GM21515 (cell line): ENCODE data around the gene SLC35F2.
A peak's percentile ranks its signal among the peaks of the same experiment; 100 is the strongest.

Experiments used
- ATAC-seq: cut with Tn5 transposase; IDR thresholded peaks from one replicate; pipeline ENCODE4 v1.9.1; 2021; ENCODE audit not compliant: unreplicated experiment

Gene SLC35F2

GRCh38 chr11:107743191-107743590 is 115.4 kb downstream of the SLC35F2 start:
- ATAC-seq: no peak

GRCh38 chr11:107741044-107741823 is 117.4 kb downstream of the SLC35F2 start:
- ATAC-seq: peak; percentile 88
